Activated CD8-positive, alpha-beta memory T cell treated with anti-CD3 and anti-CD28 coated beads, Interleukin-2, amount 10 ng/mL, durations not matched to agents 7 days and 5 days (primary cell): Measurements from ENCODE around the gene RPL29. TPM values are rescaled to one million over a fixed set of nuclear protein-coding genes. Genes with fewer than 3 reads are reported as not detected.
A peak's percentile ranks its signal among the peaks of the same experiment; 100 is the strongest.
"Not testable (repeated sequence)": the region's sequence is repeated elsewhere in the genome, so short reads cannot be mapped to it uniquely, and the experiment has no call there.

Source experiments
- ATAC-seq: fragments of 150-1000 bp; cut with Tn5 transposase; one replicate; pipeline ENCODE4 v1.10.0; 2021; ENCODE audit warnings: moderate library complexity
- CTCF ChIA-PET: fragments of 350-600 bp; sonication (Branson Sonifier 250); formaldehyde crosslinking; loops from one replicate; lab custom pipeline; 2021; ENCODE audit warnings: antibody characterized with exemption; lab: Charles Lee
- DNase-seq: peaks from one replicate; pipeline ENCODE4 v3.0.0-alpha.2; 2020
- H3K27ac Mint-ChIP-seq: one replicate; pipeline ENCODE4 v1.8.0; 2021; ENCODE audit warnings: mild to moderate bottlenecking, mixed read lengths
- H3K27me3 Mint-ChIP-seq: one replicate; pipeline ENCODE4 v1.8.0; 2021; ENCODE audit warnings: mixed read lengths
- H3K36me3 Mint-ChIP-seq: one replicate; pipeline ENCODE4 v1.8.0; 2021; ENCODE audit warnings: mild to moderate bottlenecking, mixed read lengths
- H3K4me1 Mint-ChIP-seq: one replicate; pipeline ENCODE4 v1.8.0; 2021; ENCODE audit warnings: mixed read lengths
- H3K4me3 Mint-ChIP-seq: one replicate; pipeline ENCODE4 v1.8.0; 2021; ENCODE audit warnings: mild to moderate bottlenecking, moderate library complexity, mixed read lengths
- H3K9me3 Mint-ChIP-seq: one replicate; pipeline ENCODE4 v1.8.0; 2022; ENCODE audit warnings: low read depth, mixed read lengths
- total RNA-seq, 2 experiments: library from RNA; stranded (reverse); gene quantifications; one replicate each; pipeline ENCODE4 v1.2.3, GENCODE V29; 2021

The RPL29 gene
- 1,000 to 10,000 TPM; 1,042 to 1,060 TPM for total RNA-seq

- H3K9me3 Mint-ChIP-seq: no peaks in the 10 kb centered on the region
- H3K4me1 Mint-ChIP-seq: peaks cover 42% of the 10 kb centered on the region
- peak; percentile 95 for ATAC-seq
- CTCF ChIA-PET: interaction anchor here (0.7 to 2.4 kb wide), 15 partner anchors 8 to 227 kb away, joined by 3 to 34 read pairs (median 6); partner anchors contain the start of genes ABHD14A, ABHD14B, ACY1 and DUSP7
- peaks cover 13% of the 10 kb centered on the region for H3K27me3 Mint-ChIP-seq
- peaks cover 32% of the 10 kb centered on the region for H3K36me3 Mint-ChIP-seq
- peak within 1 kb of the TSS; percentile 97 for H3K4me3 Mint-ChIP-seq
- H3K27ac Mint-ChIP-seq: peak within 1 kb of the TSS; percentile 97
- peak; percentile 94 for DNase-seq
Measured at GRCh38 chr3:51995346-51996163, at the start of gene RPL29. Gene RPL29 (minus strand): TSS chr3:51995895. CDS start chr3:51995461, 434 bp downstream.

DNA sequence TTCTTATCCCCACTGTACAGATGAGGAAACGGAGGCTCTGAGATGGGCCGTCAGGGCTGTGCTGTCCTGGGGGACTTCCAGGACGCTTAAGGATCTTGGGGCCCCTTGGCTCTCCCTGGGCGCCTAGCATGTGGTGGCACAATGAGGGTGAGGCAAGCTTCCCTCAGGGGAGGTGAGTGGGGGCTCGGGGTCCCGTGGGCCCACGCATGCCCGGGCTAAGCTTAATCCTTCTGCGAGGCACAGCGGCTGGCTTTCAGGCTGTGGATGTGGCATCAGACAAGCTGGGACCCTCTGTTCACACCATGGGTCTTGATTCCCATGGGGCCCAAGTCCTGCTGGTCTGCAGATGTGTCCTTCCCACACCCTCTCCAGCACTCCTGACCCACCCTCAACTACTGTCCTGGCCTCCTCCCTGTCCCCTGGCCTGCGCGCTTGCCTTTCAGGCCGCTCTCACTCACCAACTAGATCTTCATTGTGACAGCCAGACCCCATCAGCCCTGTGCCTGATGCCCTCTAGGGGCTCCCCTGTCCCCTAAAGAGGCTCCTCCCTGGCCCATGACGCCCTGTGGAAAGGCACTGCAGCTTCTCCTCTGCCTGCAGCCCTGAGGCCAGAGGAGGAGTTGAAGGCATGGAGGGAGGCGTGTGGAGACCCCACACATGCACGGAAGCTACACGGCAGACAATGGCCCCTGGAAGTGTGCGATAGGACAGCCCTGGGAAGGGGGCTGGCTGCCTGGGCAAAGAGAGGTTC lies 49.3 kb upstream of the RPL29 start:
- ATAC-seq (peak; percentile 17), DNase-seq (no peak)
- no peak overlapping the region for H3K4me3 Mint-ChIP-seq
- CTCF ChIA-PET: no interaction called here
- no peak overlapping the region for H3K27ac Mint-ChIP-seq
- H3K27me3 Mint-ChIP-seq: no peaks in the 10 kb centered on the region
- H3K9me3 Mint-ChIP-seq: no peaks in the 10 kb centered on the region
- no peaks in the 10 kb centered on the region for H3K4me1 Mint-ChIP-seq
- peaks cover 3% of the 10 kb centered on the region for H3K36me3 Mint-ChIP-seq

GRCh38 chr3:52043750-52044149 lies 48.1 kb upstream of the RPL29 start:
- no peak overlapping the region for H3K4me3 Mint-ChIP-seq
- CTCF ChIA-PET: interaction anchor here (0.9 kb wide), 1 partner anchor 10 kb away, joined by 5 read pairs; no protein-coding TSS in a partner anchor
- ATAC-seq (no peak), DNase-seq (no peak)
- H3K4me1 Mint-ChIP-seq: no peaks in the 10 kb centered on the region
- H3K36me3 Mint-ChIP-seq: no peaks in the 10 kb centered on the region
- no peaks in the 10 kb centered on the region for H3K9me3 Mint-ChIP-seq
- H3K27ac Mint-ChIP-seq: no peak overlapping the region
- no peaks in the 10 kb centered on the region for H3K27me3 Mint-ChIP-seq

GRCh38 chr3:52043039-52043438 lies 47.3 kb upstream of the RPL29 start:
- H3K9me3 Mint-ChIP-seq, ATAC-seq, H3K27me3 Mint-ChIP-seq, H3K4me3 Mint-ChIP-seq, CTCF ChIA-PET, DNase-seq, H3K36me3 Mint-ChIP-seq, H3K27ac Mint-ChIP-seq, H3K4me1 Mint-ChIP-seq: not testable (repeated sequence)

DNA sequence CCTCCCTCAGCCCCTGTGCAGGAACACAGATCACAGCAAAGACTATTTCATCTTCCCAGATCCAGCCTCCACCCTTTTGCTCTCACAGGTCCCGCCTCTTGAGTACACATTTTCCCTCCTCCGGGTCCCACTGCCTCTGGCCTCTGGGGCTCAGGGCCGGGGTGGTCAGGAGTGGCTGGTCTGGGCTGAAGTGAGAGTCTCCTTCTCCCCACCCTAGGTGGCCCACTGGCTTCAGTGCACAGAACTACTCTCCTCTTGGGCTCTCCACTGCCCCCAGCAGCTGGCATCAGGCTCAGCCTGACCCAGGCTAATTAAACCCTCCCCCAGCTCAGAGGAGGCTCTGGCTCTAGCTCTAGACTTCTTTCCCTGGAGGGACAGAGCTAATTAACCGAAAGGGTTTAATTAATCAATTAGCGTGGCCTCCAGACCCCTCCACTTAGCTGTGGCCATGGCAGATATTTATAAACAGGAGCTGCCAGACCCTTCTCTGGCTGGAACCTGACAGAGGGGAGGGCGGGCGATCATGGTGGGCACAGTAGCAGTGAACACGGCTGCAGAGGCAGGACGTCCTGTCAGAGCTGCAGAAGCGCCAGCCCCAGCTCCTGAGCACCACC lies 45.5 kb upstream of the RPL29 start:
- no peak overlapping the region for H3K27ac Mint-ChIP-seq
- CTCF ChIA-PET: interaction anchor here (0.7 to 2.7 kb wide), 5 partner anchors 12 to 103 kb away, joined by 3 to 12 read pairs (median 3); no protein-coding TSS in a partner anchor
- ATAC-seq: no peak
- no peak for DNase-seq
- no peaks in the 10 kb centered on the region for H3K36me3 Mint-ChIP-seq
- H3K9me3 Mint-ChIP-seq: no peaks in the 10 kb centered on the region
- no peak overlapping the region for H3K4me3 Mint-ChIP-seq
- no peaks in the 10 kb centered on the region for H3K27me3 Mint-ChIP-seq
- no peaks in the 10 kb centered on the region for H3K4me1 Mint-ChIP-seq

DNA sequence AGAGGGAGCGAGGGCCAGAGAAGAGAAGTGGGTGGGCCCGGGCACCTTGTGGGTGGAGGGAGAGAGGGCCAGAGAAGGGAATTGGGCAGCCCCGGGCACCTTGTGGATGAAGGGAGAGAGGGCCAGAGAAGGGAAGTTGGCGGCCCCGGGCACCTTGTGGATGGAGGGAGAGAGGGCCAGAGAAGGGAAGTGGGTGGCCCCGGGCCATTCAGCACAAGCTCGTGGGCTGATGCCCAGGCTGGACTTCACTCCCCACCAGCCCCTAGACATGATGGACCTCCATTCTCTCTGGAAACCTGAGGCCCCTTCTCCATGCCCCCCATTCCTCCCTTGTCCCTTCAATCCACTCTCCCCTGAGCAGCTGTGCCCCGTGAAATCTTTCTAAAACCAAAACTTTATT lies 44.9 kb upstream of the RPL29 start:
- DNase-seq (no peak), ATAC-seq (no peak)
- no peaks in the 10 kb centered on the region for H3K9me3 Mint-ChIP-seq
- no peak overlapping the region for H3K4me3 Mint-ChIP-seq
- no peaks in the 10 kb centered on the region for H3K36me3 Mint-ChIP-seq
- H3K27ac Mint-ChIP-seq: no peak overlapping the region
- H3K4me1 Mint-ChIP-seq: no peaks in the 10 kb centered on the region
- no peaks in the 10 kb centered on the region for H3K27me3 Mint-ChIP-seq
- CTCF ChIA-PET: interaction anchor here (0.7 to 2.7 kb wide), 5 partner anchors 13 to 104 kb away, joined by 3 to 12 read pairs (median 3); no protein-coding TSS in a partner anchor

GRCh38 chr3:52039846-52040245 lies 44.2 kb upstream of the RPL29 start:
- Mint-ChIP-seq H3K4me3 (no peak overlapping the region), H3K4me1 (no peaks in the 10 kb centered on the region), H3K27ac (no peak overlapping the region), H3K9me3 (no peaks in the 10 kb centered on the region), H3K36me3 (no peaks in the 10 kb centered on the region), H3K27me3 (no peaks in the 10 kb centered on the region)
- CTCF ChIA-PET: interaction anchor here (2.7 kb wide), 1 partner anchor 39 kb away, joined by 12 read pairs; no protein-coding TSS in a partner anchor
- ATAC-seq (no peak), DNase-seq (no peak)

DNA sequence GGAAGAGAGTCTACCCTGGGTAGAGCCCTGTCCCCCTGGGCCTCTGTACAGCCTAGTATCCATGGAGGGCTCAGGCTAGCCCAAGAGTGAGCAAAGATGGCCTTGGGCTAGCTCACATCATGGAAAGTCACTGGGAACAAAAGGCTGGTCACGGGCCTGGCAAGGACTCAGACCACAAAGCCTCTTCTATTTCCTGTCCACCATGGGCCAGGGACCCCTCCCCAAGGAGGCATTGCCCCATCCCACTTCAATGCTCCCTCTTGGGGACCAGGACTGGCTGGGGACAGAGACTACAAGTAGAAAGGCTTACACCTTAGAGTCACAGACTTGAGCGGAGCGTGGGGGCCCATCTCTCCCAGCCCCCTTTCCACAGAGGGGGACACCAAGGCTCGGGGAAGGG lies 43.7 kb upstream of the RPL29 start:
- Mint-ChIP-seq H3K4me1 (no peaks in the 10 kb centered on the region), H3K36me3 (no peaks in the 10 kb centered on the region), H3K9me3 (no peaks in the 10 kb centered on the region), H3K27ac (no peak overlapping the region), H3K27me3 (no peaks in the 10 kb centered on the region), H3K4me3 (no peak overlapping the region)
- no peak for ATAC-seq
- DNase-seq: no peak
- CTCF ChIA-PET: no interaction called here

- CTCF ChIA-PET: interaction anchor here (0.6 to 2.8 kb wide), 3 partner anchors 37 to 121 kb away, joined by 3 to 9 read pairs (median 5); no protein-coding TSS in a partner anchor
- Mint-ChIP-seq H3K9me3 (no peaks in the 10 kb centered on the region), H3K4me3 (no peak overlapping the region), H3K27ac (no peak overlapping the region), H3K27me3 (no peaks in the 10 kb centered on the region), H3K36me3 (no peaks in the 10 kb centered on the region), H3K4me1 (no peaks in the 10 kb centered on the region)
- ATAC-seq (no peak), DNase-seq (no peak)
Measured at GRCh38 chr3:52038227-52038626, 42.5 kb upstream of the RPL29 start.

DNA sequence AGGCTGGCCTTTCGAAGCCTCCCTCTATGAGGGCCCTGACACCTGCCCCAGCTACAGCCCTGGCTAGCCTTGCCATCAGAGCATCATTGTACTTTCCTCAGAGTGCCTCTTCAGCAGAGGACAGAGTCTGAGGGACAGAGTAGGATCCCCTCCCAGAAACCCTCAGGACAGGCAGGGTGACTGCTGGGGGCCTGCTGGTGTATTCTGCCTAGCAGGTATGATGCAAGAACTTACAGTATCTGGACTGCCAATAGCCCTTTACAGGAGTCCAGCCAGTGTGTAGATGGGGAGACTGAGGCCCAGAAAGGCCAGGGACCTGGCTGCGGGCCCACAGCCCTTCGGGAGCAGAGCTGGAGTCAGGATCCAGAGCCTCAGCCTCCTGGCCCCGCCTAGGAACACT lies 41.6 kb upstream of the RPL29 start:
- DNase-seq: no peak

DNA sequence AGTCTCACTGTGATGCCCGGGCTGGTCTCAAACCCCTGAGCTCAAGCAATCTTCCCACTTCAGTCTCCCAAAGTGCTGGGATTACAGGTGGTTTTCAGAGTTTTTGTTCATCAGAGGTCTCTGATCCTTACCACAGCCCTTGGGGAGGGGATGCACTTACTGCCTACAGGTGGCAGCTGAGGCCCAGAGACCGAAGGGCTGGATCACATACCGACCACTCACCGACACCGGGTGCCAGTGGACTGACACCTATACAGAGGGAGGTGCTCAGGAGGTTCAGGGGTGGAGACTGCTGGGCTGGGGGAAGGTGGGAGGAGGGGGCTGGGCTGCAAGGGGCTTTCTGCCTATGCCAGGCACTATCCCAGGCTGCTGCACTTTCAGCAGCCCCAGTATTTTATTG lies 41.1 kb upstream of the RPL29 start:
- Mint-ChIP-seq H3K27ac (no peak overlapping the region), H3K4me3 (no peak overlapping the region), H3K36me3 (no peaks in the 10 kb centered on the region), H3K4me1 (no peaks in the 10 kb centered on the region), H3K27me3 (no peaks in the 10 kb centered on the region), H3K9me3 (no peaks in the 10 kb centered on the region)
- CTCF ChIA-PET: interaction anchor here (0.6 to 2.8 kb wide), 5 partner anchors 19 to 162 kb away, joined by 3 to 9 read pairs (median 5); partner anchors contain the start of gene IQCF5
- DNase-seq (no peak), ATAC-seq (no peak)

More for the DNA sequence above, 41.6 kb upstream of the RPL29 start:
- CTCF ChIA-PET: interaction anchor here (0.6 to 2.8 kb wide), 4 partner anchors 36 to 162 kb away, joined by 3 to 9 read pairs (median 4); partner anchors contain the start of gene IQCF5
- H3K9me3 Mint-ChIP-seq: no peaks in the 10 kb centered on the region
- no peaks in the 10 kb centered on the region for H3K4me1 Mint-ChIP-seq
- H3K4me3 Mint-ChIP-seq: no peak overlapping the region
- ATAC-seq: no peak
- no peaks in the 10 kb centered on the region for H3K36me3 Mint-ChIP-seq
- no peaks in the 10 kb centered on the region for H3K27me3 Mint-ChIP-seq
- no peak overlapping the region for H3K27ac Mint-ChIP-seq

DNA sequence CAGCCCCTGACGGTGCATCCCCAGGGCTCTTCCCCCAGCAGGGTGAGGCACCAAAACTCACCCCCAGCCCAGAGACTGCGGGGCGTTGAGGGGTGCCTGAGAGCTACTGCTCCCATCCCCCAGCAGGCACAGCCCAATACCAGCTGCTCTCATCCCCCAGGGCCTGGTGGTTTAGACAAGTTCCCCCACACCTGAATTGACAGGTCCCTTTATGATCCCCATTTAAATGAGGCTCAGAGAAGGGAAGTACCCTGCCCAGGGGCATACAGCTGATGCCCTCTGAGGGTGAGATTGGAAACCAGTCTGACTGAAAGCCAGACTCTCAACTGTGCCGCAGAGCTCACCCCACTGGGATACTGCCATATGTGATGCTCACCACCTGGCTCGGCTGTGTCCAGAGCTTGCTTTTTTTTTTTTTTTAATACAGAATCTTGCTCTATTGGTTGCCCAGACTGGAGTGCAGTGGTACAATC lies 40.6 kb upstream of the RPL29 start:
- no peak for DNase-seq
- ATAC-seq: no peak
- no peaks in the 10 kb centered on the region for H3K27me3 Mint-ChIP-seq

GRCh38 chr3:52034651-52035050 lies 39.0 kb upstream of the RPL29 start:
- DNase-seq (no peak), ATAC-seq (no peak)
- Mint-ChIP-seq H3K4me3 (no peak overlapping the region), H3K27me3 (no peaks in the 10 kb centered on the region), H3K9me3 (no peaks in the 10 kb centered on the region), H3K4me1 (no peaks in the 10 kb centered on the region), H3K27ac (no peak overlapping the region), H3K36me3 (no peaks in the 10 kb centered on the region)
- CTCF ChIA-PET: no interaction called here

More for the DNA sequence above, 40.6 kb upstream of the RPL29 start:
- H3K27ac Mint-ChIP-seq: no peak overlapping the region
- H3K4me1 Mint-ChIP-seq: no peaks in the 10 kb centered on the region
- no peaks in the 10 kb centered on the region for H3K9me3 Mint-ChIP-seq
- CTCF ChIA-PET: interaction anchor here (0.7 to 2.8 kb wide), 4 partner anchors 19 to 87 kb away, joined by 3 to 9 read pairs (median 4); no protein-coding TSS in a partner anchor
- H3K36me3 Mint-ChIP-seq: no peaks in the 10 kb centered on the region
- H3K4me3 Mint-ChIP-seq: no peak overlapping the region
